HG03432 (cell line): ENCODE data around the gene ZDHHC7.
"Not testable (repeated sequence)": the region's sequence is repeated elsewhere in the genome, so short reads cannot be mapped to it uniquely, and the experiment has no call there.

Experiments used
- ATAC-seq: cut with Tn5 transposase; IDR thresholded peaks from one replicate; pipeline ENCODE4 v1.9.1; 2021; ENCODE audit warnings: mild to moderate bottlenecking, moderate library complexity; ENCODE audit not compliant: unreplicated experiment

Gene ZDHHC7

GRCh38 chr16:85045077-85045476 lies 33.7 kb upstream of the ZDHHC7 start:
- no peak for ATAC-seq

- ATAC-seq: no peak
Measured at GRCh38 chr16:85042606-85043005, 31.3 kb upstream of the ZDHHC7 start.

GRCh38 chr16:85042167-85042526 lies 30.8 kb upstream of the ZDHHC7 start:
- no peak for ATAC-seq

DNA sequence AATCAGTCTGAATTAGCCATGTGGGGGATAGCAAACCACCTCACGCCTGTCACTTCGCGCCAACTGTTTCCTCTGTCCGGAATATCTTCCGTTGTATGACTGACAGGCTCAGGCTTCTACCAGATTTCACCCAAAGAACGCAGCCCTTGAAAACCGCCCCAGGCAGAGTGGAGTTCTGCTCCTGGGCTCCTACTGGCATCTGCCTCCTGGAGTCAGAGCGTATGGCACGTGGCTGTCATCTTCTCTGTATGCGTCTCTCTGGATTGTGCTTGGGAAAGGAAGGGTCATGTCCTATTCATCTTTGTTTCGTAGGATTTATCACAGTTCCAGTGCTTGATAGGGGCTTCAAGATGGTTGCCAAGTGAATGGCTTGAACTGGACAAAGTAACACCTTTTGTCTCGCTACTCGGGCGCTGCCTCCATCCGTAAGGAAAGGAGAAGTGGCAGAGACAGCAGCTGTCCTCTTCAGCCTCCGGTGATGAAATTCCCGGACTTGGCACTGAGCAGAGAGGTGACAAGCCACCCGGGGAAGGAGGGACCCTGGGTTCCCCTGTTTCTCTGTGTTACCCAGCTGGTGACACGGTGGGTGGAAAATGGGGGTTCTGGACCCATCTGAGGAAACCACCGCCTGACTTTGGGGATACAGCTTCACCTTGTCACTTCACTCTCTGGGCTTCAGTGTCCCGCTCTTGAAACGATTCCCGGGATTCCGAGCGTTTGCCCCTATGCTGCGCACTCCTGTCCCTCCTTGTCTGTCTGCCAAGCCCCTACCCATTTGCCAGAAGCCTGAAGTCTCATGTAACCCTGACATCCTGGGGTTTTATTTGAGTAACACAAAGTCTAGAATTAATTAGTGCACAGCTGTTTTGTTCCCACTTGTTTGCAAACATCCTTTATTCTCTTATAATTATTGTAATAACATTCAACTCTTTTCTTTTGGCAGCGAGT lies 30.2 kb upstream of the ZDHHC7 start:
- ATAC-seq: no peak

DNA sequence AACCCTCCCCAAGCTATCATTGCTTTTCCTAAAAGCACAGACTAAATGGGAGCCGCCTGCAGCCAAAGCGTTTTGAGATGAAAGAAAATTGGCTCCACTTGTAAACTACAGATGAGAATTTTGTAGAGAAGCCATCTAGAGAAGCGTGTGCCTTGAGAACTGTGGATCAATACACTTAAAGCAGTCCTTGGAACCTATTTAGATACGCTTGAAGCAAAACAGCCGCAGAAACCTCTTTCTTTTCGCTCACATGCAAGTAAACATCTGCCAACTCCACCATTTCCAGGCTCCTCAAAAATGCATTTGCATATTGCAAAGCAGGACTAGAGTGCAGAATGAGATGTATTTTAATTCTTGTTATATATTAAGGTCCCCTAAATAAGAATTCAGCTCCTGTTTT lies 29.4 kb upstream of the ZDHHC7 start:
- ATAC-seq: no peak

DNA sequence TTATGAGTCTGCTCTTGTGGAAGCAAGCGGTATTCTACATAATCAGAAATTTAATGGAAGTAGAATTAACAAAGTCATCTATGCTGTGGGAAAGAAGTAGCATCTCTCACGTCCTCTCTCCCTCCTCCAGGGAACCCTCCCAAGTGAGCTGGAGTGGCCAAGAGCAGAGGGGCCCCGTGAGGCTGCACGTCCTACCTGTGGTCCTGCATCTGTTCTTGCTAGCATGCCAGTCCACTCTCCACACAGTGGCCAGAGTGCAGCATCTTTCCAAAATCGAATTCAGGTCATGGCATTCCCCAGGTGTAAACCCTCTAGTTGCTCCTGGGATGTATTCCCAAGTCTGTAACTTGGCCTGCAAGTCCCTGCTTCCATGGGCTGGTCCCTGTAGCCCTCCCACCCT lies 26.4 kb upstream of the ZDHHC7 start:
- ATAC-seq: no peak

GRCh38 chr16:85037050-85037410 lies 25.7 kb upstream of the ZDHHC7 start:
- ATAC-seq: no peak

- no peak for ATAC-seq
Measured at GRCh38 chr16:85036236-85037049, 25.1 kb upstream of the ZDHHC7 start.

DNA sequence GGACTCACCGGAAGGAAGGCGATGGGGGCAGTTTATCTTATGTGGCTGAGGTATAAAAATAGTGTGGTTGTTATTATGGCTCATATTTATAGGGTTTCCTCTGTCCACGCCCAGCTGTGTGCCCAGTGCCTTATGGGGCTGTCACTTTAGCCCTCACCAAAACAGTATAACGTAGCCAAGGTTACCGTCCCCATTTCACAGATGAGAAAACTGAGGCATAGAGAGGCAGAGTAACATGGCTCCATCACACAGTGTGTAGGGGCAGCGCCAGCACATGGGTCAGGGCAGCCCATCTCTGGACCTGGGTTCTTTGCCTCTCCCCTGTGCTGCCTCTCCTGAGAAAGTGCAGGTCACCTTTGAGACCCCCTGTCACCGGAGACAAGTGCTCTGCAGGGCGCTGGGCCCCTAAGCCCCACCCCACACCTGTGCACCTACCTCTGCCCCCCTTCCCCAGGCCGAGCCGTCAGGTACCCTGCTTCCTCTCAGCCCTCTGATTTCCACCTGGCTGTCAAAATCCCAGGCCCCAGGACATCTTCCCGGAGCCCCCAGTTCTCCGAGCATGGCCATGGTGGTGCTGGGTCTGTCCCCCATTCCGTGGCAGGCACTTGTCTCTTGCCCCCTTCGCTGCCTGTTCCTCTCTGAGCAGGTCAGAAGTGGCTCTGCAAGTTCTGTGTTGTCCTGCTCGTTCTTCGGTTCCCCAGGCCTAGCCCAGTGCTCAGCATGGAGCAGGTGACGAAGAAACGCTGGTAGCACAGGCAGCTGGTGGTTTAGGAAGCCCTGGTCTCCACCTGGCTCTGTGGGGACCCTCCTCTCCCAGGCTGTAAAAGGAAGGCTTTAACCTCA lies 23.5 kb upstream of the ZDHHC7 start:
- no peak for ATAC-seq

DNA sequence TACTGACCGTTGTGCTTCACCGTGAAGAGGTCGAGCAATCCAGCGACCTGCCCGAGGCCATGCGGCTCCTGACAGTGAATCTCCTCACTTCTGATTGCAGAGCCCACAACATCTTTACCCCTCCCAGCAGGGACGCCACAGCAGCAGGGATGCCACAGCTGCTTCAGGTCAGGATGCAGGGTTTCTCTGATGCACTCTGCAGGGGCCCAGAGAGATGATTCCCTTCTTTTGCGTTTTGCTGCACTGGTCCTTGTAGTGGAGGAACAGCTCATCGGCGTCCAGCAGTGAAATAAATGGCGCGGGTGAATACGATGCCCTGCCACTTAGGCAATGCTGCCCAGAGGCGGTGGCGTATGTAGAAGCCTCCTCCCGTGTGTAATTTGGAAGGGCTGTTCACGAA lies 21.8 kb upstream of the ZDHHC7 start:
- no peak for ATAC-seq

- not testable (repeated sequence) for ATAC-seq
Measured at GRCh38 chr16:85032187-85032586, 20.9 kb upstream of the ZDHHC7 start.

DNA sequence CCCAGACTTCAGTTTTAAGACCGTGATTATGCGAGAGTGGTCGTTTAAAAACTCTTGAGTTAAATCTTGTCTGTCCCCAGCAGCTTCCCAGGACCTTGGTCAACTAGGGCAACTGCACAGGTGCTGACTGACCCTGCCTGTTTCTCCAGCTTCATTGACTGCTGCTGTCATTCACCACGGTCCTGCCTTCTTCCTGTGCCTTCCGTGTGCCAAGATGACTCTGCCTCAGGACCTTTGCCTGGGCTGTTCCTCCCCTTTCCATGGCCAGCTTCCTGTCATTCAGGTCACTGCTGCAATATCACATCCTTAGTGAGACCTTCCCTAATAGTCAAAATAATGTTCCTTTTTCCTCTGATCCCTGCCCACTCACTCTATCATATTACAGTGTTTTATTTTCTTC lies 20.1 kb upstream of the ZDHHC7 start:
- ATAC-seq: no peak

DNA sequence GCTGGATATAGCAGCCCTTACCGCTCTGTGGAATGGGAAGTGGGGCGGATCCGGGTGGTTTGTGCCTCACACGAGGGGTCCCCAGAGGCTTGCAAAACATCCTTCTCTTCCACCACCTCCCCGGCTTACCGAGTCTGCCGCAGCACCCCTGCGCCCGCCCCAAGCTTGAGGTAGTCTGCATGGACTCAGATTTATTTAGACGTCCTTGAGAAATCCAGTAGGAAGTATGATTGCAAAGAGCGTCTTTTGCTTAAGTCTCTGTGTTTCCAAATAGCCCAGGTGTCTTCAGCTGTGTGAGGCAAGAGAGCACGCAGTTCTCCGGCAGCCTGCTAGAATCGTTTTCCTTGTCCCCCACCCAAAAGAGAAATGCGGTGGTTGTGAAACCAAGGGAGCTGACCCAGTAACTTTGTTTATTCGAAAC lies 18.7 kb upstream of the ZDHHC7 start:
- no peak for ATAC-seq

DNA sequence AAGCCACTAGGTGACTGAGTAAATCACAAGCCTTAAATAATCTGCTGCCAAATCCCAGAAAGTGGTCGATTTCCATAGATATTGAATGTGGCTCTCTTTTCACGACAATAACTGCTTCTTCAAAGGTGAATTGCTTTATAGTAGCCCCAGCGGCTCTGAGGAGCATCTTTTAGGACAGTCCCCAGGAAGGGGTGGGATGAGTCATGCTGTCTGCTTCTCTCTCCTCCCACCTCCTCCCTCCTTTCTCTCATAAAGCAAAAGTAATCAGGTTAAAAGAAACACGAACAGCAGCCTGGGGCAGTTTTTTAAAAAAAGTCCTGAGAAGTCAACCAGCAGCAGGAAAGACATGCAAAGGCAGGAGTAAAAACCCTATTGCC lies 18.1 kb upstream of the ZDHHC7 start:
- peak; percentile 25 for ATAC-seq

DNA sequence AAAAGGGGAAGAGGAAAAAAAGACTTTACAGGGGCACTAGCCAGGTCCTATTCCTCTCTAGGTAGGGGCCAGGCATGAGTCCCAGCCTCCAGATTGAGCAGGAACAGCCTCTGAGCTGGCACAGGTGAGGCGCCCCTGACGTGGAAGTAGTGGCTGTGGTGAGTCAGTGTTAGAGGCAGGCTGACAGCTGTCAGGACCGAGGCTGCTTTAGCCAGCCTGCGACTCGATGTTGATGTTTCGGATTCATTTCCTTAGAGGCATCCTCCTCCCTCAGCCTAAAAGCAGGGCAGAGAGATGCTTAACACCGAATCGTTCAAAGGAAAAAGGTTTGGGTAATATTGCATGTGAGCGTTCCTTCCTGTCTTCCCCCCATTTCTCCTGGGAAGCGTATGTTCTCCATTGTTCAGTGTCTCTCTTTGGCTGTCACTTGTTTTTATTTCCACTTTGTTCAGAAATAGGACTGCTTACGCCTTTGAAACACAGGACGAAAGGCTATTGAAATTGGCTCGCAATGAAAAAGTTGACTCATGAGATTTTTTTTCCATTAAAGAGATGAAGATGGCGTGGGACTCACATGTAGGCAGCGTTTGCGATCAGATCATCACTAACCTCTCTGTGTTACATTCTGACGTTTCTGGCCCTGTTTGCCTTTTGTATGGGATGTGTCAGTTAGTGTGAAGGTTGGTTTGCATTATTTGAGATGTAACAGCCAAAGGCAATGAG lies 17.5 kb upstream of the ZDHHC7 start:
- peak; percentile 36 for ATAC-seq

GRCh38 chr16:85027958-85028684 lies 16.8 kb upstream of the ZDHHC7 start:
- peak; percentile 32 for ATAC-seq

- peak; percentile 83 for ATAC-seq
Measured at GRCh38 chr16:85027349-85027957, 16.1 kb upstream of the ZDHHC7 start, which contains the start of gene KIAA0513. TSS of gene KIAA0513 (plus strand) at chr16:85027795. CDS start at chr16:85067072, 39,277 bp downstream.

- no peak for ATAC-seq
Measured at GRCh38 chr16:85026703-85027102, 15.4 kb upstream of the ZDHHC7 start.
